Activated CD4-positive, alpha-beta T cell treated with anti-CD3 and anti-CD28 coated beads for 1 hour (primary cell): ENCODE data around the gene PRKCE.

Experiments
- DNase-seq: peaks from one replicate; pipeline ENCODE4 v3.0.0-alpha.2; 2020

The PRKCE gene

DNA sequence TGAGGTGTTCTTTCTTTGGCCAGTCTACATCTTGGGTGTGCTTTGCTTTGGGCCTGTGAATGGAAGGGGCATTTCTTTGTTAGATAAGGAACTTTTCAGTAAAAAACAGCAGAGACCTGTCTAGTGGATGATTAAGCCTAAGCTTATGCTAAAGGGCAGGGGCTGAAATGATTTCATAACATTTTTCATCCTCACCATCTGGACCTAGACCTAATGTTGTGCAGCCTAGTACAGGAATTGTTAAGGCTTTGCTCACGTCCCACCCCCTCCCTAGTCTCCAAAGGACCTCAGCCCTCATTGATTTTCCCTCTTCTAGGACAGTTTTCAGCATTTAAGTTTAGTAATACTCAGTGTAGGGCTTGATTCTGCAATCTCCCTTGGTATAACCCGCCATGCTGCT is 111.8 kb downstream of the PRKCE start:
- no peak for DNase-seq

DNA sequence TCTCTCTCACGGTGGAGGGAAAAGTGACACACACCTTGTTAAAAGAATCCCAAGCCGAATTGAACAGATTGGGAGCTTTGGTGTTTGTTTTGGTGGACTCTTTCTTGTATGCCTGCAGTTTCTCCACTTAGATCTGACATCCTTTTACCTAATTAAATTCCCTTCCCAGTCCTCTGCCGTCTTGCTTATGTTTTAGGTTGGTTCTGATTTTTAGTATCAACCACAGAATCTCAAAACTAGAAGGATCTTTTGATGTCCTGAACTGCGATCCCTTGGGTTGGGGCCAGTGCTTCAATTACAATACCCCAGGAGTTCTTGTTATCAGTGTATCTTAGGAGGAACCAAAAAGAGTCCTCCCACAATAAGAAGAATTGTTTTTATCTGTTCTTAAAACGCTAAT is 112.3 kb downstream of the PRKCE start:
- DNase-seq = no peak

DNA sequence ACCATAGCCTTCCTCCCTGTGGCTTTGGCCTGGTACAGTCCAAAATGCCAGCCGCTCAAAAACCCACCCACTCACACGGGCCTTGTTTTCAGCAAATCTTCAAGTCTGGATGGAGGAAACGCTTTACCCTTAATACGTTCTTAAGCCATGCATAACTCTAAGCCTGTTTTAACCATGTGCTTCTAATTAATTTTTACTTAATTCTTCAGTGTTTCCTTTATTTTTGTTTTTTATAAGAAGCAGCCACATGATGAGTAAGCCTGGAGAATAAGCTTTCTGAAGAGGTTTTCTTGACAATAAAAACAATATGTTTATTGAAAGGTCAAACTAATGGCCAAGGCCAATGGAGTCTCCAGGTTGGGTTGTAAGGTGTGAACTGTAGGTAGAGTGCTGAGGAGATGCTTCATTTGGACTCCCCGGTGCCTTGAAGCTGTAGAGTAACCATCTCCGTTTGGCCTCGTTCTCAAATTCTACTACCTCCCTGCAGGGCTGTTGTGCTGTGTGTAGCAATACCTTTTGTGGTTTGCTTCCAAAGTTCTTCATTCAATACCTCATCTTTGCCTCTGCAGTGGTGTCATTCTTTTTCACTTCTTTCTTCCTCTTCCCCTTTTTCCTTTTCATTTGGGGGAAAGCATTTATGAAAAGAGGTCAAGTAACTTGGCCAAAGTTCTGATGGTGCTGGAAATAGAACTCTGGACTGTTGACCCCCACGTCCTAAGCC is 113.7 kb downstream of the PRKCE start:
- DNase-seq = no peak

DNA sequence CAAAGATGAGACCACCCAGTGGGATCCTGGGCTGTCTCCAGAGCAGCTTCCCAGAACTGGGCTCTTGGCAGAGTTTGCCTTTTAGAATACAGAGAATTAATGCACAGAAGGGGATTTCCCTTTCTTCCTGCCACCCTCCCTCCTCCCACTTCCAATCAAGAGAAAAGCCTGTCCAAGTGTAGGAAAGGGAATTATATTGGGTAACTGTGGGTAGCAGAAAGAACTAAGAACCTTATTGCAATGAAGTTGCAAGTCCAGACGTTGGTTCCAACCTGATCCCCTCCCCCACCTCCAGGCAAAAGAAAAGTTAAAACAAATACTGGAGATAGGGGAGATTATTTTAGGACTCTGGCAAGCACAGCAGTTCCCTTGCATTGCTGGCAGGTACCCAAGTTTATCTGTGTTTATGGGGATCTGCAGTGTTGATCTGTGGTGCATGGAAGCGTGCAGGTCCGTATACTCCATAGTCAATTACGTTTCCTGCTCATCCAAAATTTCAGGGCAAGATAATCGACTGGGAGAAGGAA is 114.3 kb downstream of the PRKCE start:
- no peak for DNase-seq

DNA sequence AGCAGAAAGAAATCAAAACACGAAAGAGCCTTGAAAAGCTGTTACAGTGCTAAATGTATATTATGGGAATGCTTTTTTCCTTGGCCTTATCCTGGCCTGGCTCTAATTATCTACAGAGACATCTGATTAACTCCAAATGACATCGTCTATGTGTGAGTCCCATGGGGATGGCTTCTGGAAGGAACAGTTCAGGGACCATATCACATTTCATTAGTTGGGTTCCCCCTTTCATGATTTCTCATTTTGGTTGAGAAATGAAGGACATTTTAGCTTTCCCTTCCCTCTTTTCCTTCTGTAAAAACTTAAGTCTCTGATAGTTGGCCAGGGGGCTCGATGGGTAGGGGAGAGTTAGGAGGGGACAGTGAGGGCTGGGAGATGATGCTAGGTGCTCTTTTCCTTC is 116.7 kb downstream of the PRKCE start:
- DNase-seq = no peak

DNA sequence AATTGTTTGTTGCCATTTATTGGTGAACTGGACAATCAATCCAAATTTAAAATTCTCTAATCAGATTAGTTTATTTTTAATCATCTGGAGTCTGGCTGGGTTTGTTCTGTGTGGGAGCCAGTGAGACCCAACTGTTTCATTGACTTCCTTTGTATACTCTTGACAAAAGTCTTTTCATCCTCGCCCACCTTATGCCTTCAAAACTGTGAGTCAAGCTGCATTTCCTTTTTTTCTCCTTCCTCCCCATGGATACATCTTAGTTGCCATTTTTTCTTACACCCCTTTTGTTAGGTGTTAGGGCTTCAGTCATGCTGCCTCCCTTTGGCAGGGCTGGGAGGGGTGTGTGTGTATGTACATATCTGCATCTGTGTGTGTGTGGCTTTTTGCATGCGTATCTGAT is 117.6 kb downstream of the PRKCE start:
- DNase-seq = no peak

DNA sequence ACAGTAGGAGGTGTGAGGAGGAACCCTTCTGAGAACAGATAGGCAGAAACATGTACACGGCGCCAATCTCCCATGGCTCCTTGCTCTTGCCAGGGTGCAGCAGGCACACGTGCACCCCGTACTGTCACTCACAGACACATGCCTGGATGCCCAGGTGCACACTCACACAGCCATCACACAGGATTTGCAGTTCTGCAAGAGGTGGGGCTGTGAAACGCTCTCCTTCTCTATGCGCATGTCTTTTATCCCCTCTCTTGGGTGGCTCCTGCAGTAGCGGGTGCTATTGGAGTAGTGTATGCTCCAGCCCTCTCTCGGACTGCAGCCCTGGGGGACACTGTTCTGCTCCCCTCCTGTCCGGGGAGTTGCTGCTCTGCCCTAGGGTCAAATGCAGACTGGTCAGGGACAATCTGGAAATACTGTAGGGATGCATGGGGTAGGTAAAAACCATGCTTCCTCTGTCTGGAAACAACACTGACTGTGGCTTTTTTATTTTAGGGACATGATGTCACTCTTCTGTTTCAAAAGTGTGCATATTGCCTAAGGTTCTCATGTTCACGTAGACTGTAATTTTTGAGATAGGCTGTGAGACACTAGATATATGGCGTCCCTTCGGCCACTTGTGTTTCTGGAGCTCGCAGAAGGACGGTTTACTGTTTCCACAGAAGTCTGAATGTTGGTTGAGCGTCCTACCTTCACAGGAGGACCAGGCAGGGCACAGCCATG is 118.5 kb downstream of the PRKCE start:
- DNase-seq = no peak

DNA sequence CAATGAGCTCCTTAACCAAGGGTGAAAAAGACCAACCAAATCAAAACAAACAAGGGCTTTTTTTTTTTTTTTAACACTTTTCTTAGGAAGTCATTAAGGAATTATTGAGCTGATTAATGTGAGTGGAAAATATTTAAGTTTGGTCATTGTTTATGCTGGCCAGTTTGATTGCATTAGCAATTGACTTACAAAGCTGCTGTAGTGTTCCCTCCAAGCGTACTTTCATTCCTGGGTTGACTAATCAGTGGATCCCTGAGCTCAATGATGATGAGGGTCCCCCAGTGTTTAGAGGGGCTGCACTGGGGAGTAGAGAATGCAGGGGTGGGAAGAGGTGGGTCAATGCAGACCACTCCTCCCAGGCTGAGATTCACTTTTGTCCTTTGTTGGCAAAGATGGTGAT is 119.3 kb downstream of the PRKCE start:
- DNase-seq = no peak

DNA sequence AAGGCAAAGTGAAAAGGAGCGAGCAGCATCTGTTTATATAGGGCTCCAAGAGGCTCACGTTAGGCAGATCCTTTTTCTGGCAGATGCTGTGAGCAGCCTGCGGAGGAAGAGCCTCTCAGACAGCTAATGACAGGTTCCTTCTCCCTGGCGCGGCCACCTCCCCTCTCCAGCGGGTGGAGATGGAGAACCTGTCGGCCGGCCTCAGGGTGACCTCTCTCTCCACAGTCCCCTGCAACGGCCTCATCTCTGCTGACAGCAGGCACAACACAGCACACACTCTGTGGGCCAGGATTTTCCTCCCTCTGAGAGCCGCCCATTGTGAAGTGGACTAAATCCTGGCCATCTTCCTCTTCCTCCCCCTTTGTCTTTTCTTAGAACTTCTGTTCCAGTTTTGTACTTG is 119.8 kb downstream of the PRKCE start:
- no peak for DNase-seq

DNA sequence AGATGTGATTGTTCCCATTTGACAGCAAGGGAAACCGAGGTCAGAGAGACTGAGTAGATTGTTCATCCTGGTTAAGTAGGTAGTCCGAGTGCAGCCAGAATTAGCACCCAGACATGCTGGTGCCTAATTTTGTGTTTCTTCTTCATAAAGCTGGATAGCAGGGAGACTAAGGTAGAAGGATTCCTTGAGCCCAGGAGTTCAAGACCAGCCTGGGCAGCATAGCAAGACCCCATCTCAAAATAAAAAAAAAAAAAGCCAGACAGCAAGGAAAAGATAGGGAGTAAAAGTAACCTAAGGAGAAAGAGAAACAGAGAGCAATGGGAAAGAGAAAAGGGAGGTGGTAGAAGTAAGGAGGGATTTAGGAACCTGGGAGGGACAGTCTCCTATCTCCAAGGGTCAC is 120.6 kb downstream of the PRKCE start:
- no peak for DNase-seq

DNA sequence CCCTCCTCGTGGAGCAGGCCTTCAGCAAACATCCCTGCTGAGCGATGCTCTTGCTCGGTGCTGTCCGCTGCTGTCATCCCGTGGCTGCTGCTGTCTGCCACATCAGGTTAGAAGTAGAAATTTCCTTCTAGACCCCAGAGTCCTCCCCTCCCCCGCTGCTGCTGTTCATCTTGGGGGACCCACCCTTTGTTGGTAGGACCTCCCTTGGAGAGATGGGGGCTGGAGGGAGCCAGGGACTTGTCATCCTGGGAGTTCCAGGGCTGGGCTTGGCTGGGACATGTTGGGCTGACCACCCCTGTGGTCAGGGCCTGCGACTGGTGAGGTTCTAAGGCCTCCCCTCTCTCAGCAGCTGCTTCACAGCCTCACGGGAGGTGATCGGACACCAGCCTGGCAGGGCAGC is 122.4 kb downstream of the PRKCE start:
- no peak for DNase-seq

DNA sequence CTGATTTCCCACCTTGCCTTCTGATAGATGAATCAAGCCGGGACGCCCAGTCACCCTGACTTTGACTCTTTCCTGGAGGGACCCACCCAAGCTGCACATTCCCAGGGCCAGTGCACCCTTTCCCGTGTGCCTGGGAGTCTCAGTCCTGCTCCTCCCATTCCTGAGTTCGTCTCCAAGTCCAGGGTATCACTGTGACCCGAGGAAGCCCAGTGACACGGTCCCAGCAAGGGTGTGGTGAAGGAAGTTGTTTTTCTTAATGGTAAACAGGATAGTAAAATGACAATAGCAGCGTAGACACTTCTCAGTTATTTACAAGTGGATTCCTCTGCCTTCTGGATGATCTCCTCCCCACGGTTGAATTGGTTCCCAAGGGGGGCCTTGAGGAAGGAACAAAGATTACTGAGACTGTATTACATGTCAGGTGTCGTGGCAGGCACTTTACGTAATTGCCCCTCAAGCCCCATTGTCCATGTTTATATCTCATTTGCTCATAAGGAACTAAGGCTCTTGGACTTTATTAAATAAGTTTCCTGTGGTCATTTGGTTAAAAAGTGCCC is 123.3 kb downstream of the PRKCE start:
- DNase-seq = no peak

DNA sequence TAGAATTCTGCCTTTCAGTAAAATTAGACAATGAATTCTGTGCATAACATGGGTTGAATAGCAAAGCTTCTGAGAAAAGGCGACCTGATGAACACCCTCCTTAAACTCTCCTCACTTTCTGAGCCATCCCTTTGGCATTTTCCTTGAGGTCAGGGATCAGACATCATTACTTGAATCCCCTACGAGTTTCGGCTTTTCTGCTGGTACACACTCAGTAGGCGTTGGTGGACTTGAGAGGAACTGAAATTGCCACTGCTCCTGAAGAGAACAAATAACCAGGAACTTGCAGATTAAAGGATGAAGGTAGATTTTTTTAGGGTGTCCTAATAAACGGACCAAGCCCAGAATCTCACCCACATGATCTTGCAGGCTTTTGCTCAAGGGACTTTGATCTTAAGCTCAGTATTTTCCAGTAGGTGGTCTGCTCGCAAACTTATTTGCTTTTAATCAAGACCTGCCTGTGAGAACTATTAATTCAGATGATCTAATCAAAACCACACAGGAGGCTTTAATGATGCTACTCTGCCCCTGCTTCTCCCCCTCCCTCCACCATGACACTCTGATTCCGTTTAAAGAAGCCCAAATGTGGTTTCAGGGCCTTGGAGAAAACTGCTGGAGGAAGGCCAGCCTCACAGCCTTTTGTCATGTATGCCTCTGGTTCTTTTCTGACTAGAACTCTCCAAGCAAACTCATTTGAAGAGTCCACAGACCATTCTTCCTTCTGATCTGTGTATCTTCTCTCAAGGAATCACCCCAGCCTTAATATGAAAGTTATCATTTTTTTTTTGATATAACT is 124.9 kb downstream of the PRKCE start:
- no peak for DNase-seq

DNA sequence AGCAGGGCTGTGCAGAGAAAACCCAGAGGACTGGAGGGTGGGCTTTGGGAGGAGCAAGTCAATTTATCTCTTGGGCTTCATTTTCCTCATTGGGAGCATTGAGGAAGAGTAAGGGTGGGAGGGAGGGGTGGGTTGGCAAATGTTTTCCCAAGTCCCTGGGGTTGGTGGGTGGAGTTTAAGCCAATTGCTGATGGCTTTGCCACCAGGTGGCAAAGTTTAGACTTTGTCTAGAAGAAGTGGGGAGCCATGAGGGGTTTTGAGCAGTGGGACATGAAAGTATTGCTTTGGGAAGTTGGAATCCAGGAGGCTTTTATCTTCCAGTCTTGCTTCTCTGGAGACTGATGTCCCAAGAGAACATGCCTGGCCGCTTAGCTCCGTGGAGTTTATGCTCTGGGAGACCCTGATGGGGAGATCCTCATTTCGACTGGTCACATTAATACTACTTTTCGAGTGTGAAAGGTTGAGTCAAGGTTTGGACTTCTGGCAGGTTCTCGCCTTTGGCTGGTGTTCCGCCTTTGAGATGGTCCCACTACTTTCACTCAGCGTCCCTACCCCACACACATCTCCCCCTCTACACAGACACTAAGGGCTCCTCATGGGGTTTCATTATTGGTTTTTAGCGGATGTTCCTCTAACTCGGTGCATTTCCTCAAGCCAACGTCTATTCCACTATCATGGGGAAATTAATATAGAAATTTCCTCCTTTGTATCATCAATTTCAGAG is 126.7 kb downstream of the PRKCE start:
- no peak for DNase-seq

DNA sequence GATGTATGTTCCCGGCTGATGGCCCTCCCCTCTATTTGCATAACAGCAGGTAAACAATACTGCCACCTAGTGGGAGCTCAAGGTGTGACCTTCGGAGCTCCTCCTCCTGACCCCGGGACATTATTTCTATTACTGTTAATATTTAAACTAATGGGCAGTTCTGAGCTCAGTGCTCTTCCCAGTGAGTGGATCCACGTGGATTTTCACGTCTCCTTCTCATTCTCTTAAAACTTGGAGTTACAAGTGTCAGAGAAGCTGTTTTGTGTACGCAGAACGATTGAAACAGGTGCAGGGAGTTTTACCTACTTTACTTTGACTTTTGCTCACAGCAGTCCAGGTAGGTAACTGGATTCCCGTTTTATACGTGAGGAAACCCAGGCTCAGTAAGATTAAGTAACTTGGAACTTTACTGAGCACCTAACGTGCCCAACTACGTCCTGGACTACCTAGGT is 127.3 kb downstream of the PRKCE start:
- peak; percentile 41 for DNase-seq

DNA sequence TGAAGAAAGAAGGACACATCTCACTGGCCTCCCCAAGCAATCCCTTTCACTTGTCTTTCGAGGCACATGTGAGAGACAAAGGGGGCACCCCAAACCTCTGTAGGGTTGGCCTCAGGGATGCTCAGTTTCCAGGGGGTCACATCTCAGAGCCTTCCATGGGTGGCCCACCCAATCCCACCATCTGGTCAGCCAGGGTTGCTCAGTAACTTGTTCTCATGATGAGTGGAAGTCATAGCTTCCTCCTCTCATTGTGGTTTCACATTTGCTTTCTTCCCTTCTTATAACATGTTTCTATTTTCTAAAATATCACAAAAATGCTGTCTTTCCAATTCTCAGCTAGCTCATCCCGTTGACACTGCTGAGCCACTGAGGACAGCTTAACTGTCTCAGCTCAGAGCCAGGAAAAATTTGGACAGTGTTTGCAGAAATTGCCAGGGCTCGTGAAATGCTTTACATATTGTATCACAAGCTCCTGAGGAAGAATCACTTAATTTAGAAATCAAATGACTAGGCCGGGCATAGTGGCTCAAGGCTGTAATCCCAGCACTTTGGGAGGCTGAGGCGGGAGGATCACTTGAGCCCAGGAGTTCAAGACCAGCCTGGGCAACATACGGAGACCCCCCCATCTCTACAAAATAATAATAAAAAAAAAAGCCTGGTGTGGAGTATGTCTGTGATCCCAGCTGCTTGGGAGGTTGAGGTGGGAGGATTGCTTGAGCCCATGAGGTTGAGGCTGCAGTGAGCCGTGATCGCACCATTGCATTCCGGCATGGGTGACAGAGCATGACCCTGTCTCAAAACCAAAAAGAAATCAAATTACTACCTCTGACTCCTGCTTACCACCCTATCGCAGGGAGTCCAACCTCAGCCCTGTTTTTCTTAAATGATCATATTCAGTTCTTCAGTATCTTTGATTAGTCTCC is 129.3 kb downstream of the PRKCE start:
- no peak for DNase-seq

DNA sequence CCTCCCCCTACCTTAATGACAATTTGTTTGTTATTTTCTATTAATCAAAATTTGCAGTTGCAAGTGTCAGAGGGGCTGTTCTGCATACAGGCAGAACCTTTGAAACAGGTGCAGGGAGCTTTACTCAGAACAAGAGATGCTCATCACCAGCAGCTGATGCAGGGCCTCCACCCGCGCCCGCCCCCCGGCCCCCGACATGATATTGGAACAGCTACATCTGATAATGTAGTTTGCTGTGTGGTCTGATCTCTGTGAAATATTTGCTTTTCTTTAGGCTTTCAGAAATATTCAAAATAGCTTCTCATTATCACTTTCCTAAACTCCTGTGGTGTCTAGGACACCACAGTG is 130.0 kb downstream of the PRKCE start:
- no peak for DNase-seq

DNA sequence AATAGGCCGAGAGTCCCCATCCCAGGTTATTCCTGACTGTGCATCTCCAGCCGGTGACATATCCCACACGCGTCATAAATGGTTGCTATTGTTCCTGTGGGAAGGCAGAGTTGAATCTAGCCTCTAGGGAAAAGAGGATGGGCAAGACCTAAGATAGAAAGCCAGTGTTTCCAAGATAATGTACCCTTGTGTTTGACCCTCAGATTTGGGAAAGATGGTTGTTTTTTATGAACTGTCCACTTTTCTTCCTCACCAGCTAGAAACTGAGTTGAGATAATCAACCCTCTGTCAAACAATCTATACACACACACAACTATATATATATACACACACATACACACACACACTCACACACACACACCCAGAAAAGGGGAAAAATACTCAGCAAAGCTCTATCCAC is 131.0 kb downstream of the PRKCE start:
- no peak for DNase-seq

DNA sequence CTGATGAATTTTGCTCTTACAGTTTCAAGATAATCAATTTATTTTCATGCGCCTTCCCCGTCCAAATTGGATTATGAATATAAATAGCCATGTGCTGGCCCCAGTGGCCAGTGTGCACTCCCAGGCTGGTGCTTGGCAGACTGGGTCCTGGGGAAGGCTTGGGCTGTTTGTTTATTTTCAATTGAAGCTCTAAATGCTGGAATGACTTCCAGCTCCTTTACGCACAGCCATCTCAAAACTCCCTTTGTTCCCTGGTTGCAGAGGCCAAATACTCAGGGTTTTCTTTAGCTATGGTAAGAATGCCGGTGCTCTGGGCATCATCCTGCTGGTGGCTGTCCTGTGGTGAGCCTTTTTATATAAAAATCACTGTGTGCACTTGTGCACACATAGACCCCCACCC is 131.5 kb downstream of the PRKCE start:
- DNase-seq = no peak

DNA sequence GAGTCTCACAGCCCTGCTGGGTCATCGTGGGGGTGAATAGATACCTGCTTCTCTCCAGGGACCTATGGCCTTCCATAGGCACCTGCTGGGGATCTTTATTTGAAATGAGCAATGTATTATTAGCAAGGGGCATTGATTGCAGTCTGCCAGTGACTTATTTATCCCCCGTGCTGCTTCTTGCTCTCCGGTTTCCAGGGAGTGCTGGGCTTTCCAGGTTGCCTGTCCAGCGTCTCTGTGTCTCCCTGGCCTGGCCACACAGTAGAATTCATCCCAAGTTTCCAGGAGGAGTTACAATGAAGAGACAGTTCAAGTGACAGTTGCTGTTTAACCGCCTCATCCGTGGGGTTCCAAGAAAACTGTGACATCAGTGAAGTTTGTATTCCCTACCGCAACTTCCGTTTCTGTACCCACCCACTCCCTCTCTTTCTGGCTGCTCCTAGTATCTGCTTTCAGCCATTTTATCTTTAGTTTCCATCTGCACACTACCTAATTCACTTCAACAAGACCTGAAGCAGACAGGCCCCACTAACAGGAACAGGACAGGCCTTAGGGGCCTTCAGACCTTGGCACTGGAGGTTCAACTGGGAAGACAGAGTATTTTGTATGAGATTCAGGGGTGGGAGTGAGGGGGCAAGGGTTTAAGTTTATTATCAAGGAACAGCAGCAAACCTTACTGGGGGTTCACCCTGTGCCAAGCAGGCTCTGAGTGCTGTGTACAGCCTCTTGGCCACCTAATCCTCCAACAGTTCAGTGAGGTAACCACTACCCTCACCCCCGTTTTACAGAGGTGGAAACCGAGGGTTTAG is 134.8 kb downstream of the PRKCE start:
- DNase-seq = no peak
